ENCODE data around the gene AHNAK2. TPM values are rescaled to one million over a fixed set of nuclear protein-coding genes. Genes with fewer than 3 reads are reported as not detected.

The AHNAK2 gene
- total RNA-seq, 1 experiment from 2014 or later: 45.0 TPM

DNA sequence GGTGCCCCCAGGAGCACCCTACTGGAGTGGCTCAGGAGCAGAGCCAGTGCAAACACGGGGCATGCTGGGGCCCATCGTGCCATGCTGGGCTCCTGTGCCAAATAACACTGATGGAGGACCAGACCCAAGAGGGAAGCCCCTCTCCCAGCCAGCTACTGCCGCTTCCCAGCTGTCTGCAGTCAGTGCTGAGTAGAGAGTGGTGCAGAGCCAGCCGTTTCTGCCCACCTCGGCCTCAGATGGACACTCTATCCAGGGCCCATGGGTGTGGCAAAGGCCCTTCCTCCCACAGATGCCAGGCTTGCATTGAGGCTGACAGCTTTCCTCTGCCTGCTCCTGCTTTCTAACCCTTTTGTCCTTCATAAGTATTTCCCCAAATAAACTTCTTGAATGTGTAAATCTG, 20.6 kb upstream of the AHNAK2 start:
- Histone ChIP-seq H3K36me3 (ENCODE audit: control insufficient read depth in 1 of 2, insufficient read depth in 2 of 2, low read length in 2 of 2) (peaks cover 4 to 5% of the 10 kb centered on the region in 2 experiments; a peak in 2 of 4 replicates), H2AFZ (ENCODE audit: low read depth, low read length, poor library complexity, severe bottlenecking) (no peak overlapping the region), H3K9me3 (ENCODE audit: control insufficient read depth in 1 of 2, insufficient read depth in 1 of 2, low read depth in 1 of 2, low read length in 2 of 2) (no peaks in the 10 kb centered on the region), H4K20me1 (ENCODE audit: insufficient read depth) (no peaks in the 10 kb centered on the region), H3K27me3 (ENCODE audit: insufficient read depth, low read length) (no peaks in the 10 kb centered on the region), H3K79me2 (ENCODE audit: insufficient read depth, low read length) (no peaks in the 10 kb centered on the region), H3K27ac (ENCODE audit: low read depth, low read length) (no peak overlapping the region), H3K9ac (ENCODE audit: low read length) (no peak overlapping the region), H3K4me1 (ENCODE audit: control insufficient read depth in 1 of 2, insufficient read depth in 2 of 2, low read length in 2 of 2) (no peaks in the 10 kb centered on the region), H3K4me3 (replicated peaks in 1 of 2; ENCODE audit: low read depth in 1 of 2, low read length in 2 of 2) (no peak overlapping the region), H3K4me2 (ENCODE audit: low read length) (no peak overlapping the region), H3K9me2 (ENCODE audit: insufficient read depth) (no peaks in the 10 kb centered on the region)
- TF ChIP-seq ZNF274 (IDR thresholded peaks at IDR 0.05; ENCODE audit: low read depth, low read length) (no peak), SIN3A (IDR thresholded peaks at IDR 0.05; ENCODE audit: low read depth) (no peak), CEBPB (IDR thresholded peaks at IDR 0.05; ENCODE audit: low read depth) (no peak), SP1 (IDR thresholded peaks at IDR 0.05; ENCODE audit: low read depth) (no peak), POLR2AphosphoS5 (IDR thresholded peaks at IDR 0.05; ENCODE audit: low read depth, low read length) (no peak)
- TF ChIP-seq, protein P1, sequence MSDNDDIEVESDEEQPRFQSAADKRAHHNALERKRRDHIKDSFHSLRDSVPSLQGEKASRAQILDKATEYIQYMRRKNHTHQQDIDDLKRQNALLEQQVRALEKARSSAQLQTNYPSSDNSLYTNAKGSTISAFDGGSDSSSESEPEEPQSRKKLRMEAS (IDR thresholded peaks at IDR 0.05): no peak
- TF ChIP-seq, protein P2, sequence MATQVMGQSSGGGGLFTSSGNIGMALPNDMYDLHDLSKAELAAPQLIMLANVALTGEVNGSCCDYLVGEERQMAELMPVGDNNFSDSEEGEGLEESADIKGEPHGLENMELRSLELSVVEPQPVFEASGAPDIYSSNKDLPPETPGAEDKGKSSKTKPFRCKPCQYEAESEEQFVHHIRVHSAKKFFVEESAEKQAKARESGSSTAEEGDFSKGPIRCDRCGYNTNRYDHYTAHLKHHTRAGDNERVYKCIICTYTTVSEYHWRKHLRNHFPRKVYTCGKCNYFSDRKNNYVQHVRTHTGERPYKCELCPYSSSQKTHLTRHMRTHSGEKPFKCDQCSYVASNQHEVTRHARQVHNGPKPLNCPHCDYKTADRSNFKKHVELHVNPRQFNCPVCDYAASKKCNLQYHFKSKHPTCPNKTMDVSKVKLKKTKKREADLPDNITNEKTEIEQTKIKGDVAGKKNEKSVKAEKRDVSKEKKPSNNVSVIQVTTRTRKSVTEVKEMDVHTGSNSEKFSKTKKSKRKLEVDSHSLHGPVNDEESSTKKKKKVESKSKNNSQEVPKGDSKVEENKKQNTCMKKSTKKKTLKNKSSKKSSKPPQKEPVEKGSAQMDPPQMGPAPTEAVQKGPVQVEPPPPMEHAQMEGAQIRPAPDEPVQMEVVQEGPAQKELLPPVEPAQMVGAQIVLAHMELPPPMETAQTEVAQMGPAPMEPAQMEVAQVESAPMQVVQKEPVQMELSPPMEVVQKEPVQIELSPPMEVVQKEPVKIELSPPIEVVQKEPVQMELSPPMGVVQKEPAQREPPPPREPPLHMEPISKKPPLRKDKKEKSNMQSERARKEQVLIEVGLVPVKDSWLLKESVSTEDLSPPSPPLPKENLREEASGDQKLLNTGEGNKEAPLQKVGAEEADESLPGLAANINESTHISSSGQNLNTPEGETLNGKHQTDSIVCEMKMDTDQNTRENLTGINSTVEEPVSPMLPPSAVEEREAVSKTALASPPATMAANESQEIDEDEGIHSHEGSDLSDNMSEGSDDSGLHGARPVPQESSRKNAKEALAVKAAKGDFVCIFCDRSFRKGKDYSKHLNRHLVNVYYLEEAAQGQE (IDR thresholded peaks at IDR 0.05; ENCODE audit: low read depth): no peak
- BruUV-seq (replicated peaks): no TSS peak
- CTCF ChIA-PET: no interaction called here
- RAD21 ChIA-PET (ENCODE audit: low non-redundant PET in 1 of 2, low total read pairs in 2 of 2, uncharacterized antibody in 2 of 2, unreplicated experiment in 2 of 2): no interaction called here
- ATAC-seq (no peak), DNase-seq (ENCODE audit: low read depth, low spot score) (no peak)
- intact Hi-C loops (cut with micrococcal nuclease): no loop called here
- POLR2A ChIA-PET: no interaction called here

GRCh38 chr14:104996483-104996882, 18.3 kb upstream of the AHNAK2 start:
- RAD21 ChIA-PET (ENCODE audit: low non-redundant PET in 1 of 2, low total read pairs in 2 of 2, uncharacterized antibody in 2 of 2, unreplicated experiment in 2 of 2): no interaction called here

More at GRCh38 chr14:104996483-104996882, 18.3 kb upstream of the AHNAK2 start:
- H2AFZ ChIP-seq (ENCODE audit: low read depth, low read length, poor library complexity, severe bottlenecking): no peak overlapping the region
- TF ChIP-seq, protein P1 (IDR thresholded peaks at IDR 0.05): no peak
- TF ChIP-seq SIN3A (IDR thresholded peaks at IDR 0.05; ENCODE audit: low read depth) (no peak), POLR2AphosphoS5 (IDR thresholded peaks at IDR 0.05; ENCODE audit: low read depth, low read length) (no peak), RAD21 (IDR thresholded peaks at IDR 0.05; ENCODE audit: low read depth) (no peak), CBX3 (IDR thresholded peaks at IDR 0.05; ENCODE audit: low read depth) (no peak), EZH2phosphoT487 (IDR thresholded peaks at IDR 0.05; ENCODE audit: borderline replicate concordance) (no peak), CEBPB (IDR thresholded peaks at IDR 0.05; ENCODE audit: low read depth) (no peak), ZFX (IDR thresholded peaks at IDR 0.05) (no peak), TCF7L2 (IDR thresholded peaks at IDR 0.05; ENCODE audit: borderline replicate concordance, extremely low read depth, insufficient read depth, insufficient read length) (no peak), CTCF (IDR thresholded peaks at IDR 0.05 in 2 of 3, conservative IDR thresholded peaks at IDR 0.05 in 1 of 3; ENCODE audit: borderline replicate concordance in 1 of 3, insufficient read depth in 1 of 3, low read depth in 2 of 3, low read length in 2 of 3) (no peak), EZH2 (IDR thresholded peaks at IDR 0.05) (no peak), YY1 (IDR thresholded peaks at IDR 0.05; ENCODE audit: extremely low read depth, insufficient replicate concordance, low read depth, low read length) (no peak)
- H3K27me3 ChIP-seq (ENCODE audit: insufficient read depth, low read length): no peaks in the 10 kb centered on the region
- H3K27ac ChIP-seq (ENCODE audit: low read depth, low read length): no peak overlapping the region
- intact Hi-C loops (cut with micrococcal nuclease): no loop called here
- no peaks in the 10 kb centered on the region for H3K79me2 ChIP-seq (ENCODE audit: insufficient read depth, low read length)
- DNase-seq (ENCODE audit: low read depth, low spot score) (no peak), ATAC-seq (no peak)
- no peak overlapping the region for H3K4me3 ChIP-seq (replicated peaks in 1 of 2; ENCODE audit: low read depth in 1 of 2, low read length in 2 of 2)
- H3K4me2 ChIP-seq (ENCODE audit: low read length): no peak overlapping the region
- no TSS peak for BruUV-seq (replicated peaks)
- ChIA-PET POLR2A (no interaction called here), CTCF (no interaction called here)
- peaks cover 10 to 15% of the 10 kb centered on the region in 2 experiments; a peak in 3 of 4 replicates for H3K36me3 ChIP-seq (ENCODE audit: control insufficient read depth in 1 of 2, insufficient read depth in 2 of 2, low read length in 2 of 2)
- H3K9me3 ChIP-seq (ENCODE audit: control insufficient read depth in 1 of 2, insufficient read depth in 1 of 2, low read depth in 1 of 2, low read length in 2 of 2): no peaks in the 10 kb centered on the region
- H3K9ac ChIP-seq (ENCODE audit: low read length): no peak overlapping the region
- H3K9me2 ChIP-seq (ENCODE audit: insufficient read depth): no peaks in the 10 kb centered on the region
- H3K4me1 ChIP-seq (ENCODE audit: control insufficient read depth in 1 of 2, insufficient read depth in 2 of 2, low read length in 2 of 2): no peaks in the 10 kb centered on the region
- H4K20me1 ChIP-seq (ENCODE audit: insufficient read depth): no peaks in the 10 kb centered on the region

All from HCT116 (cell line).